Stimulated activated CD8-positive, alpha-beta memory T cell treated with anti-CD3 and anti-CD28 coated beads, Interleukin-12 subunit alpha, Interleukin-12 subunit beta, amount 100 ng/mL, for 1 hour (primary cell): ENCODE data around the gene IGSF9.
A peak's percentile ranks its signal among the peaks of the same experiment; 100 is the strongest.

Experiments used
- DNase-seq: peaks from one replicate; pipeline ENCODE4 v3.0.0-alpha.2; 2020; ENCODE audit warnings: low read depth

The IGSF9 gene

GRCh38 chr1:159945483-159946241 is at the start of gene IGSF9:
Gene IGSF9, minus strand, starts transcription at chr1:159945613. Its CDS starts 2,159 bp downstream, at chr1:159943454.
- DNase-seq = peak; percentile 64

GRCh38 chr1:159994896-159995295 is 49.5 kb upstream of the IGSF9 start:
- no peak for DNase-seq

GRCh38 chr1:159993911-159994310 is 48.5 kb upstream of the IGSF9 start:
- no peak for DNase-seq

- DNase-seq = no peak
These were observed 46.7 kb upstream of the IGSF9 start for GRCh38 chr1:159992161-159992560.

- DNase-seq = no peak
These were observed 46.1 kb upstream of the IGSF9 start for GRCh38 chr1:159991513-159991912.

- no peak for DNase-seq
These were observed 44.6 kb upstream of the IGSF9 start for GRCh38 chr1:159990005-159990404.

GRCh38 chr1:159989581-159989980 is 44.2 kb upstream of the IGSF9 start:
- no peak for DNase-seq

- DNase-seq = no peak
These were observed 42.6 kb upstream of the IGSF9 start for GRCh38 chr1:159988006-159988405.

GRCh38 chr1:159987186-159987585 is 41.8 kb upstream of the IGSF9 start:
- no peak for DNase-seq

- DNase-seq = no peak
These were observed 41.1 kb upstream of the IGSF9 start for GRCh38 chr1:159986531-159986930.

- no peak for DNase-seq
These were observed 40.7 kb upstream of the IGSF9 start for GRCh38 chr1:159986093-159986492.

- DNase-seq = no peak
These were observed 40.1 kb upstream of the IGSF9 start for GRCh38 chr1:159985473-159985872.

GRCh38 chr1:159983681-159984080 is 38.3 kb upstream of the IGSF9 start:
- DNase-seq = no peak

- DNase-seq = no peak
These were observed 36.9 kb upstream of the IGSF9 start for GRCh38 chr1:159982280-159982679.

GRCh38 chr1:159981351-159982055 is 36.1 kb upstream of the IGSF9 start:
- no peak for DNase-seq

GRCh38 chr1:159980786-159981185 is 35.4 kb upstream of the IGSF9 start:
- no peak for DNase-seq

- DNase-seq = no peak
These were observed 34.7 kb upstream of the IGSF9 start for GRCh38 chr1:159980076-159980475.

- no peak for DNase-seq
These were observed 33.8 kb upstream of the IGSF9 start for GRCh38 chr1:159979257-159979656.

GRCh38 chr1:159978107-159978398 is 32.6 kb upstream of the IGSF9 start:
- no peak for DNase-seq

GRCh38 chr1:159977364-159978106 is 32.1 kb upstream of the IGSF9 start:
- no peak for DNase-seq

- DNase-seq = no peak
These were observed 29.0 kb upstream of the IGSF9 start for GRCh38 chr1:159974350-159974965.

GRCh38 chr1:159973350-159973940 is 28.0 kb upstream of the IGSF9 start:
- DNase-seq = no peak
